Stimulated activated naive CD8-positive, alpha-beta T cell treated with anti-CD3 and anti-CD28 coated beads, Interleukin-15, amount 100 ng/mL, for 72 hours (primary cell): Measurements from ENCODE around the gene C19orf12.
A peak's percentile ranks its signal among the peaks of the same experiment; 100 is the strongest.

ENCODE experiments used
- ATAC-seq: fragments of 150-1000 bp; cut with Tn5 transposase; 2 replicates; pipeline ENCODE4 v1.10.0; 2021; ENCODE audit warnings: mild to moderate bottlenecking, moderate library complexity
- DNase-seq, 2 donors: peaks; one replicate each; pipeline ENCODE4 v3.0.0; 2021 to 2022
- H3K27ac Mint-ChIP-seq, 2 donors: one replicate each; pipeline ENCODE4 v1.8.0; 2022; ENCODE audit warnings: mild to moderate bottlenecking in 2 of 2, mixed read lengths in 2 of 2, moderate library complexity in 2 of 2
- H3K27me3 Mint-ChIP-seq: one replicate; pipeline ENCODE4 v1.8.0; 2022; ENCODE audit warnings: mixed read lengths
- H3K4me1 Mint-ChIP-seq: one replicate; pipeline ENCODE4 v1.8.0; 2022; ENCODE audit warnings: mild to moderate bottlenecking, mixed read lengths
- H3K4me3 Mint-ChIP-seq, 2 donors: one replicate each; pipeline ENCODE4 v1.8.0; 2022; ENCODE audit warnings: mild to moderate bottlenecking in 2 of 2, mixed read lengths in 2 of 2, moderate library complexity in 1 of 2
- H3K9me3 Mint-ChIP-seq, 2 donors: one replicate each; pipeline ENCODE4 v1.8.0; 2022; ENCODE audit warnings: mixed read lengths in 2 of 2

Gene C19orf12

GRCh38 chr19:29667387-29667783 is 47.7 kb downstream of the C19orf12 start:
- Mint-ChIP-seq H3K27ac (peak overlapping the region; percentile 72 to 86), H3K4me3 (peak overlapping the region; percentile 84 to 92), H3K9me3 (no peaks in the 10 kb centered on the region), H3K4me1 (peaks cover 86% of the 10 kb centered on the region), H3K27me3 (no peaks in the 10 kb centered on the region)
- DNase-seq (no peak), ATAC-seq (no peak)

- ATAC-seq = no peak
- H3K4me1 Mint-ChIP-seq = peaks cover 84% of the 10 kb centered on the region
- peak in 1 of 2 donors; percentile 23 for DNase-seq
These were observed 48.3 kb downstream of the C19orf12 start for GRCh38 chr19:29666578-29667386.

GRCh38 chr19:29665826-29666577 is 49.1 kb downstream of the C19orf12 start:
- DNase-seq = peak in 1 of 2 donors; percentile 43
- Mint-ChIP-seq H3K9me3 (no peaks in the 10 kb centered on the region), H3K27ac (peak overlapping the region; percentile 69 to 74), H3K27me3 (no peaks in the 10 kb centered on the region), H3K4me3 (peak overlapping the region; percentile 84 to 92), H3K4me1 (peaks cover 83% of the 10 kb centered on the region)
- ATAC-seq = no peak

More at GRCh38 chr19:29666578-29667386, 48.3 kb downstream of the C19orf12 start:
- peak overlapping the region; percentile 70 to 86 for H3K27ac Mint-ChIP-seq
- H3K4me3 Mint-ChIP-seq = peak overlapping the region; percentile 84 to 92
- no peaks in the 10 kb centered on the region for H3K9me3 Mint-ChIP-seq
- no peaks in the 10 kb centered on the region for H3K27me3 Mint-ChIP-seq

DNA sequence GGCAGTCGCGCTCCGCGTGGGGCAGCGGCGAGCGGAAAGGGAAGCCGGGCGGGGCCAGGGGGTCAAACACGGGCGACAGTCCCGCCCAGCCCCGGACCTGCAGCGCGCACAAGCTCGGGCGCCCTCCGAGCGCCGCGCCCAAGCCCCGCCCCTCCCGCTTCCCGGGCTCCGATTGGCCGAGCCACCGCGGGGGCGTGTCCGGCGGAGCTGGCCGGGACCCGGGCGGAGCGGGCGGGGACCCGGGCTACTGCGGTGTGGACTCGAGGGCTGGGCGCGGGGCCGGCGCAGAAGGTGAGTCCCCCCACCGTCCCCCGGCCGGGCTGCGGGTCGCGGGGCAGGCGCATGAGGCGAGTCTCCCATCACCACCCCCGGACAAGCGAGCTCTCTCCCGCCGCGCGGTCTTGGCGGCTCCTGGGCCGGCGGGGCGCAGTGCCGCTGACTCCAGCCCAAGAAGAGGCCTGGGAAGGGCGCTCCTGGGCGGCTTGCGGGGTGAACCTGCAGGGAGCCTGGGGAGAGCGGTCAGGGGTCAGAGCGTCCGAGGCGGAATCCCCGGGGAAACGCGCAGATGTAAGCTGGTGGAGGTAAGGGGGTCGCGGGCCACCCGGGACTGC is 49.7 kb downstream of the C19orf12 start, which contains the start of gene PLEKHF1:
TSS of gene PLEKHF1 (plus strand) at position 247 of the 611 bp plus-strand sequence. CDS start 8,379 bp downstream, outside the sequence.
- no peaks in the 10 kb centered on the region for H3K9me3 Mint-ChIP-seq

DNA sequence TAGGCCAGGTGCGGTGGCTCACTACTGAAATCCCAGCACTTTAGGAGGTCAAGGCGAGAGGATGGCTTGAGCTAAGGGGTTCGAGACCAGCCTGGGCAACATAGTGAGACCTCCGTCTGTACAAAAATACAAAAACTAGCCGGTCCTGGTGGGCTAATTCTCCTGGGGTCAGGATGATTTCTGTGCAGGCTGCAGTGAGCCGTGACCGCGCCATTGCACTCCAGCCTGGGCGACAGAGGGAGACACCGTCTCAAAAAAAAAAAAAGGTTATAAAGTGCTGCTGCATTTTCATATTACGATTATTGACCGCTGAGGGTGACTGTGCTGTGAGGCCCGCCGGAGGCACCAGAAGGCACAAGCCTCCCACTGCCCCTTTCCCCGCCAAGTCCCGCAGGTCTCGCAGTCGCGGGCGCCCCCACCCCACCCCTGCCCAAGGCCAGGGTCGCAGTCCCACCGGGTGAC is 50.3 kb downstream of the C19orf12 start:
- Mint-ChIP-seq H3K4me1 (peaks cover 82% of the 10 kb centered on the region), H3K27me3 (no peaks in the 10 kb centered on the region), H3K27ac (no peak overlapping the region), H3K9me3 (no peaks in the 10 kb centered on the region), H3K4me3 (peak overlapping the region; percentile 84 to 92)
- peak; percentile 51 for ATAC-seq
- no peak for DNase-seq

More for the DNA sequence above, 49.7 kb downstream of the C19orf12 start, which contains the start of gene PLEKHF1:
- H3K4me3 Mint-ChIP-seq = peak within 1 kb of the TSS; percentile 84 to 92
- ATAC-seq (peak; percentile 81), DNase-seq (peak; percentile 88 to 91)
- H3K27me3 Mint-ChIP-seq = no peaks in the 10 kb centered on the region
- H3K27ac Mint-ChIP-seq = peak within 1 kb of the TSS; percentile 69 to 74
- peaks cover 83% of the 10 kb centered on the region for H3K4me1 Mint-ChIP-seq

DNA sequence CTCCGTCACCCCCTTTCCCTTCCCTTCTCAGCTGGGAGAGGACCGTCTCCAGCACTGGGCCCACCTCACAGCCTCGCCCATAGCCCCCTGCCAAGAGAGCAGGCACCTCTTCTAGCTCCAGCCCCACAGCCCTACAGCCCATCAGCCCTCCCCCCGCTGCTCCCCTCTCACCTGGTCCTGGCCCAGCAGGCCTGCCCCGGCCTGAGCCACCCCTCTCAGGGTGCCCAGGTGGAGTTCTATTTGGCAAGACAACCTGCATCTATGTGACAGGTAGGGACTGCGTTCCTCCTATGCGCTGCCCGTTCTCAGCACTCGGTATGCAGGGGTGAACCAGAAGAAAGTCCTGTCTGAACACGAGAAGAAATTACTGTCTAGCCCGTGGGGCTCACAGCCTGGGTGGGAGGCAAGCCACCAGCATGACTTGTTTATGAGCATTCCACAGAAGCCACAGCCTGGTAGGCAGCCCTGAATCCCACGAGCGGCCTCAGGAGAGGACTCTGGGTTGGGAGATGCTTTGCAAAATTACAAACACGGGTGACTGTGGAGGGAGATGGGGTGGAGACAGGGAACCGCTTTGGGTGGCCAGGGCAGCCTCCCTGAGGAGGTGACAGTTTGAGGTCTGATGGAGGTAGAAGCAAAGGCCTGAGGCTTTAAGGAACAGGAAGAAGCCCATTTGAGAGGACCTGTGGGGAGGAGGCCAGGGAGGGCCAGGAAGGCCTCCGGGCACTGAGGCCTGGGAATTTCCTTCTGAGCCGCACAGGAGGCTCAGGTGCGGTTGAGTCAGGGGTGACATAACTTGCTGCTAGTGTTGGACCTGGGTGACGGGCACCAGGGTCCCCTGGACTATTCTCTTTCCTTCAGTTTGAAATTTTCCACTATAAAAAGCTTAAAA is 51.0 kb downstream of the C19orf12 start:
- Mint-ChIP-seq H3K9me3 (no peaks in the 10 kb centered on the region), H3K4me1 (peaks cover 75% of the 10 kb centered on the region), H3K27ac (peak overlapping the region in 1 of 2 donors; percentile 23), H3K4me3 (peak overlapping the region; percentile 84 to 92), H3K27me3 (no peaks in the 10 kb centered on the region)
- ATAC-seq = no peak
- DNase-seq = no peak

DNA sequence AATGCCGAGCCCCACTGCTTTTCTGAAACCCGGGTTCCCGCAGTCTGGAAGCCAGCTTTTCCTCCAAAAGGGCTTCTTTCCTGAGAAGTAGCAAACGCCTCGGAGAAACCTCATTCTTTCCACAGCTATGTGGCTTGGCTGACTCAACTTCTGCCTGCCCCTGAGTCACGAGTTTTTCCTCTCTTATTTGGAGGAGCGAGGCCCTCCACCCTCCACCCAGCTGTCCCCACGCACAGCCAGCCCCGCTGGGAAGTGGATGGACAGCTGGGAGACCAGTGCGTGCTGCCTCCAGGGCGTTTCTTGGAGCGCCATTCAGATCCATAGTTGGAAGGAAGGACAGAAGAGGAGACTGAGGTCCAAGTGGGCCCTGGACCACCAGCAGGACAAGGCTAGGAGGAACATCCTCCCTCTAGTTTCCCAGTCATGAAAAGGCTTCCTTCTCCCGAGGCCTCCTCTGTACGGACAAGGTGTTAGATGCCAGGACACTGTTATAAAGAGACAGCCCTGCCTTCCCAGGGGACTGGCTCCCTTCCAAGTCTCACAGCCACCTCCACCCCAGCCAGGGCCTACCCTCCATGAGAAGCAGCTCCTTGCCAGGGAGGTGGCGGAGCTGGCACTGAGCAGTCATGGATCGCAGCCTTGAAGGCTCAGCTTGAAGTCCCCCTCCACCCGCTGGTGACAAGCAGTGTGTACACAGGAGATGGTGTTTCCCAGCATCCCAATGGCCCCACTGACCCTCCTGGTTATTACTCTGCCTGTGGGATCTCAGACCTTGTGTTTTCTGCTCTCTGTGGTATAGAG is 52.3 kb downstream of the C19orf12 start:
- no peaks in the 10 kb centered on the region for H3K27me3 Mint-ChIP-seq
- H3K27ac Mint-ChIP-seq = peak overlapping the region; percentile 88 to 91
- peak in 1 of 2 donors; percentile 39 for DNase-seq
- H3K9me3 Mint-ChIP-seq = no peaks in the 10 kb centered on the region
- peak overlapping the region; percentile 47 to 76 for H3K4me3 Mint-ChIP-seq
- no peak for ATAC-seq
- H3K4me1 Mint-ChIP-seq = peaks cover 62% of the 10 kb centered on the region

DNA sequence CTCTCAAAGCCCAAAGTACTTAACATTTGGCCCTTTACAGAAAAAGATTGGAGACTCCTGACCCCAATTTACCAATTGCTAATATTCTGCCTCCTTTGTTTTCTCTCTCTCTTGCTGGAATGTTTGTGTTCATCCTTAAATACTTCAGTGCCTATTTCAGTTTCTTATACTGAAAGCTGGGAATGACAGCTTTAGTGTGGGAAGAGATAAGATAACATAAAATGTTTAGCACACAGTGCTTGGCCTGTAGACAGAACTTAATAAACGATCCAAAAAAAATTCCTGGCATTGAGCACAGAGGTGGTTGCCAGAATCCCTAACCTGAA is 52.8 kb downstream of the C19orf12 start:
- Mint-ChIP-seq H3K27ac (peak overlapping the region; percentile 88 to 91), H3K27me3 (no peaks in the 10 kb centered on the region), H3K4me1 (peaks cover 56% of the 10 kb centered on the region), H3K9me3 (no peaks in the 10 kb centered on the region), H3K4me3 (peak overlapping the region; percentile 47 to 76)
- no peak for DNase-seq
- no peak for ATAC-seq

- no peaks in the 10 kb centered on the region for H3K9me3 Mint-ChIP-seq
- DNase-seq (peak in 1 of 2 donors; percentile 34), ATAC-seq (no peak)
- H3K27ac Mint-ChIP-seq = no peak overlapping the region
- H3K4me3 Mint-ChIP-seq = peak overlapping the region; percentile 5 to 67
- peaks cover 48% of the 10 kb centered on the region for H3K4me1 Mint-ChIP-seq
- no peaks in the 10 kb centered on the region for H3K27me3 Mint-ChIP-seq
These were observed 54.2 kb downstream of the C19orf12 start for GRCh38 chr19:29660835-29661234.

- H3K9me3 Mint-ChIP-seq = no peaks in the 10 kb centered on the region
- DNase-seq (no peak), ATAC-seq (no peak)
- no peak overlapping the region for H3K4me3 Mint-ChIP-seq
- H3K4me1 Mint-ChIP-seq = peaks cover 43% of the 10 kb centered on the region
- H3K27ac Mint-ChIP-seq = peak overlapping the region in 1 of 2 donors; percentile 23
- no peaks in the 10 kb centered on the region for H3K27me3 Mint-ChIP-seq
These were observed 56.7 kb downstream of the C19orf12 start for GRCh38 chr19:29658221-29658991.

- no peak overlapping the region for H3K4me3 Mint-ChIP-seq
- no peaks in the 10 kb centered on the region for H3K9me3 Mint-ChIP-seq
- no peaks in the 10 kb centered on the region for H3K27me3 Mint-ChIP-seq
- no peak for ATAC-seq
- DNase-seq = no peak
- H3K27ac Mint-ChIP-seq = no peak overlapping the region
- H3K4me1 Mint-ChIP-seq = peaks cover 20% of the 10 kb centered on the region
These were observed 59.3 kb downstream of the C19orf12 start for GRCh38 chr19:29655648-29656335.

- DNase-seq = no peak
- ATAC-seq = no peak
- Mint-ChIP-seq H3K4me1 (peaks cover 11% of the 10 kb centered on the region), H3K27ac (no peak overlapping the region), H3K9me3 (no peaks in the 10 kb centered on the region), H3K4me3 (no peak overlapping the region), H3K27me3 (no peaks in the 10 kb centered on the region)
These were observed 61.7 kb downstream of the C19orf12 start for GRCh38 chr19:29653398-29653797.
